GM19240 (cell line): ENCODE measurements around the gene CDC42SE2.
"Not testable (repeated sequence)": the region's sequence is repeated elsewhere in the genome, so short reads cannot be mapped to it uniquely, and the experiment has no call there.

ENCODE experiments used
- DNase-seq: peaks from one replicate; pipeline ENCODE4 v3.0.0; 2011; ENCODE audit warnings: low spot score; ENCODE audit not compliant: insufficient read length

CDC42SE2 gene

DNA sequence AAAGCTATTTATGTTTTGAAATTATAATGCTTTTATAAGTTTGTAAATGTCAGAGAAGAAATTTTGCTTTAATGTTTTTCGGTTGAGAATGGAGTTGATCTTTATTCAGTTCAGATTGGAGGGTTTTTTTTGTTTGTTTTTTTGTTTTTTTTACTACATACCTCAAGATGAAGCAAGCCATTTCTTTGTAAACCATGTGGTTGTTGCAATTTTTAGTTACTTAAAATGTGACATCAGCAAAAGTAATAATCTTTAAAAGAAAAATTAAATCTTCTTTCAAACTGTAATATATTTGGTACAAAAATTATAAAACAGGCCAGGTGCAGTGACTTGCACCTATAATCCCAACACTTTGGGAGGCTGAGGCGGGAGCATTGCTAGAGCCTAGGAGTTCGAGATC is 102.6 kb downstream of the CDC42SE2 start:
- DNase-seq, result no peak

GRCh38 chr5:131367219-131367860 is 103.5 kb downstream of the CDC42SE2 start:
- no peak for DNase-seq

GRCh38 chr5:131368866-131369265 is 105.0 kb downstream of the CDC42SE2 start:
- no peak for DNase-seq

DNA sequence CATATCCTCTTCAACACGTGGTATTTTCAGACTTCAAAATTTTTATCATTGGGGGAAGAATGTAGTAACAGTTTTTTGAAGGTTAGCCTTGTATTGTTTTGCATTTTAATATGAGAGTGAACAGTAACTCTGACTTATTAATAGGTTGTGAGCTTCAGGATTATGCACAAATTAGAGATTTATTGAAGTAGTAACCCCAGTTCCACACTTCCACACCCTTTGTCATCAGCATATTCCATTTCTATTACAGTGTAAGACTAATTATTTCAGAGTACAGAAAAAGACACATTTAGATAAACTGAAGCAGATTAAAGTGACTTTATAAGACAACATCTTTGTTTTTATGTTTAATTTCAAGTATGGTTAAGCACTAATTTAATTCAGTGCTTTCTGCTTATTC is 105.7 kb downstream of the CDC42SE2 start:
- DNase-seq, result no peak

GRCh38 chr5:131371835-131372234 is 108.0 kb downstream of the CDC42SE2 start:
- DNase-seq, result no peak

GRCh38 chr5:131373265-131373664 is 109.4 kb downstream of the CDC42SE2 start:
- DNase-seq, result no peak

DNA sequence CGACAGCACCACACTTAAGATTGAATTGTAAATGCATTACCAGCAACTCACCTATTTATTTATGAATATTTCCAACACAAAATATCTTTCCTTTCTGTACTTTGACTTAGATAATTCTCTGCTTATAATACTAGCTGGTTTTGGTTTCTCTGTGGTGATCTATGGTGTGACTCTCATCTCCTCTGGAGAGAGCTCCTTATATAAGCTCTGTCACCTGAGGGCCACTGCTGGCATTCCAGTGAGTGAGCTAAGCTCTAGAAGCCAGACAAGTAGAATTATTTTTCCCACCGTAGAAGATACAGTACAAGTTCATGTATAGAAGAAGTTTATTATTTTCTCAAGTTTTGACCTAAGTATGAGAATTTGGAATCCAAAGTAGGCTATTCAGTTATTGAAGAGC is 111.5 kb downstream of the CDC42SE2 start:
- no peak for DNase-seq

DNA sequence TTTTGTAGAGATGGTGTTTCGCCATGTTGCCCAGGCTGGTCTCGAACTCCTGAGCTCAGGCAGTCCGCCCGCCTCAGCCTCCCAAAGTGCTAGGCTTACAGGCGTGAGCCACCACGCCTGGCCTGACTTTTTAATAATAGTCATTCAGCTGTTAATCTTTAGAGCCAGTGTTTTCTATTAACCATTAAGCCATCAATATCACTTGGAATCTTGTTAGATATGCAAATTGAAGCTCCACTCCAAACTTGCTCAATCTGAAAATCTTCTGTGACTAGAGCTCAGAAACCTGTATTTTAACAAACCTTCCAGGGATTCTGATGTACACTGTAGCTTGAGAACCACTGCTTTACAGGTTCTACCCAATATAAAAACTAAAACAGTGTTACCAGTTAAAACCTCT is 113.5 kb downstream of the CDC42SE2 start:
- DNase-seq, result no peak

DNA sequence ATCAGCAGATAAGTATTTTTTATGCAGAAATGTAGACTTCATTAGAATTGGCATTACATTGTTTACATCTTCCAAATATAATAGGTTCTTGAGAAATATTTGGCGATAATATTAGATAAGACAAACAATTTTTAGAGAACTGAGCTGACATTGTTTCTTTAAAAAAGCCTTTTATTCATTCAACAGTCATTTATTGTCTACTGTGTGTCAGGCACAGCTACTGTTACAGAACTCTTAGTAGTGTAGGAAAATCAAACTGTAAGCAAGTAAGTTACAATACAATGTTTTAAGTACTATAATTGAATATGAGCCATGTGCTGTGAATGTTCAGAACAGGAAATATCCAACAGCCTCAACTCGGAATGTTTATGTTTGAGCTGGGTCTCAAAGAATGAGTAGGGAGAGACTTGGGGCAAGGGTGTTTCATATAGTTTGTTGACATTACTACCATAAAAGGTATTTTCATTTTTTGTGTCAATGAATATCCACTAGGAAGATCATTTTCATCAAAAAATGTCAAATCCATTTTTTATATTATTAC is 114.0 kb downstream of the CDC42SE2 start:
- no peak for DNase-seq

DNA sequence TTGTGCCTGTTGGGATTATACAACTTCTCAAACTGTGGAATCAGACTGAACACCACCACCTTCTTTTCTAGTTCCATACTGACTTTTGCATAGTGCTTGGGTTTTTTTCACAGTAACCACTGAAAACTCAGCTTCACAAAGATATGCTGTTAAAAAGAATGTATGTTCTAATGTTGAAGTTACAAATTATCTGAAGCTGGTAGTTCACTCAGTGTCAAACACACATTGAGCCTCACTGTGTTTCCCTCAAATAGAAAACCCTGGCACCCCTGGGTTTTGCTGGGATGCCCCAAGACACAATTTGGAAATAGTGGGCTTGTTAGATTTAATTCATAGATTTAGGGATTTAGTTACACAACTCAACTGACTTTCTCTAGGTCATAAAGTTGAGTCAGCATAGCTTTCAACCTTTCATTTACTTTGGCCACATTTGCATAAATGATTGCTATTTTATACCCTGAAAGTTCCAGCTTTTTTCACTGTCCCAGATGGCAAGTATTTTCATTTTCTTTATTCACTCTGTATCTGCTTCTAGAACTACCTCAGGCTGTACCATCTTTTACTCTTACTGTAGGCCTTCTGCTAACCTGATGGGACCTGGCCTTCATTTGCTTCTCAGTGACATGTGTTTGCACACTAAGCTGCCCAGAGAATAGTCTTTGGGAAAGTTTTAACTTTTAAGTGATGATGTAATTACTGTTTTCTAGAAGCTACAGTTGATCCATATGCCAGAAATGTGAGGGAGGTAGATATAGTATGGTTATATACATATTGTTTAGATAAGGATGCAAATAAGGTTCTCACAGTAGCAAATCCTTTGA is 115.1 kb downstream of the CDC42SE2 start:
- no peak for DNase-seq

DNA sequence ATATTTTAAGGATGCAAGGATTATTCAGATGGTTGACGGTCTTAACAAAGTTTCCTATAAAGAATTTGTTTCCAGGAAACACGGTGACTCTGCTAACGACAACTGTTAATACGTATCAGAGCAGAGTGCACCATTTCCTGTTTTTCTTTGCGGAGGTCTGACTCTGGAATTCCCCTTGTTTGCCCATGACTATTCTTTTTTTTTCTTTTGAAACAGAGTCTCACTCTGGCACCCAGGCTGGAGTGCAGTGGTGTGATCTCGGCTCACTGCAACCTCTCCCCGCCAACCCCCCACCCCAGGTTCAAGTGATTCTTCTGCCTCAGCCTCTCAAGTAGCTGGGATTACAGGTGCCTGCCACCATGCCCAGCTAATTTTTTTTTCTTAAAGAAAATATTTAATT is 115.9 kb downstream of the CDC42SE2 start:
- no peak for DNase-seq

DNA sequence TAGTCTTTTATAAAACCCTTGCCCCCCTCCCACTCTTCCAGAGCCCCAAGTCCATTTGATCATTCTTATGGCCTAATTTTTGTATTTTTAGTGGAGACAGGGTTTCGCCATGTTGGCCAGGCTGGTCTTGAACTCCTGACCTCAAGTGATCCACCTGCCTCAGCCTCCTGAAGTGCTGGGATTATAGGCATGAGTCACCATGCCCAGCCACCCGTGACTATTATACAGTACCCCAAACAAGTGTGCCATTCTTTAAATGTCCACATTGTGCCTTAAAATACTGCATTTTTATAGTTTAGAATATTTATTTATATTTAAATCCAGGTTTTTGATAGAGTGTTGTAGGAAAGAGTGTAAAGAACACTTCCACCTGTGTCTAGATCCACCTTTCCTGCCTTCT is 116.4 kb downstream of the CDC42SE2 start:
- not testable (repeated sequence) for DNase-seq

- DNase-seq, result no peak
These were observed 117.2 kb downstream of the CDC42SE2 start for GRCh38 chr5:131381021-131381420.

- DNase-seq, result no peak
These were observed 117.9 kb downstream of the CDC42SE2 start for GRCh38 chr5:131381777-131382176.

DNA sequence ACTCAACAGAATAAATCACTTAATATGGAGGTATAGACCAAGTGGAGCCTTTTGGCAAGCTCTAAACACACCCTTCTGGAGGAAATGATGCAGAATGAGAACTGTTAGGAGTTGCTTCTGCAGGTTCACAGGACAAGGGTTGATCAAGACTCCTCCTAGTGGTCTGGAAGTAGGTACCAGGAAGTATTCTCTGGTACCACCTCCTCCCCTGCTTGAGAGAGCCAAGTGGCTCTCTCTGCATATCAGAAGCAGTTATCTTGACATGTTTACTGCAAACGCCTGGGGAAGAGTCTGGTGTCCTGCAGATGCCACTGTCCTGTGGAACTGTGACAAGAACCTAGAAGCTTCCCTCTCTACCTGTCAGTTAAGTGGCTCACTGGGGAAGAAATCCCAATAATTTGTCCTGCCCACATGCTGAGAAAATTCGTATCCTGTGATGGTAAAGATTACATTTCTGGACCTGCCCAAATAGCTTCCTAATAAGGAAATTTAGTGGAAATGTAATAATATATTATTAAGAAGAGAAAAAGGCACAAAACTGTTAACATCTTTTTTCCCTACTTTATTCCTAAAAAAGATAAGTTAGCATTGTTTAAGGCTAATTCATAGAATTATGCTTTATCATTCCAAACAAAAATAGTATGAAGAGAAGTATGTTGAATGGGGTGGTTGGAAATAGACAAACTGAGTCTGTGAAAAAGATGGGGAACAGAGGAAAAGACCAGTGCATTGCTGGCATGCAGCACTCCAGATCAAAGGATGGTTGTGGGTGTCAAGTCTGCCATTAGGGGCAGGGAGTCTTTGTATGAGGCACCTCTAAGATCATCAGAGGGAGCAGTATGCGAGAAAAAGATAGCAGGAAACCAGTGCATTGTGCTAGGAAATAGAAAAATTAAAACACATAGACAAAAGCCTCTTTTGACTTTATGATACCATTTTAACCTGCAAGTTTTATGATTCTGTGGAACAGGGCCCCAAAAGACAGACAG is 118.8 kb downstream of the CDC42SE2 start:
- peak; percentile 40 for DNase-seq

DNA sequence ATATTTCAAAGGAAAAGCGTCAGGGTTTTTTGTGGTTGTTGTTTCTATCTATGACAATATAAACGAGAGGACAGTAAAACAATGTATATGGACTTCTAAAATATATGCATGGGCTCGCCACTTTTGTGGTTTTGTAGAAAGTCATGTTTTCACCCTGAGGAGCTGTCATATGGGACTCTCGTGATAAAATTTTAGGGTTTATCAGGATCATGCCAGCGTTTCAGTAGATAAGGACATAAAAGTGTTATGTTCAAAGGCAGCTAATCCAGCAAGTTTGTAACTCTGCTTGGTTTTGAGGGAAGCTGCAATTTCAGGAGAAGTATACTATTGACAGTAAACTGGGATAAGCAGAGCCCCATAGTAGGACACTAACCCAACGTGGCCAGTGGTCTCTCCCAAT is 120.3 kb downstream of the CDC42SE2 start:
- no peak for DNase-seq

DNA sequence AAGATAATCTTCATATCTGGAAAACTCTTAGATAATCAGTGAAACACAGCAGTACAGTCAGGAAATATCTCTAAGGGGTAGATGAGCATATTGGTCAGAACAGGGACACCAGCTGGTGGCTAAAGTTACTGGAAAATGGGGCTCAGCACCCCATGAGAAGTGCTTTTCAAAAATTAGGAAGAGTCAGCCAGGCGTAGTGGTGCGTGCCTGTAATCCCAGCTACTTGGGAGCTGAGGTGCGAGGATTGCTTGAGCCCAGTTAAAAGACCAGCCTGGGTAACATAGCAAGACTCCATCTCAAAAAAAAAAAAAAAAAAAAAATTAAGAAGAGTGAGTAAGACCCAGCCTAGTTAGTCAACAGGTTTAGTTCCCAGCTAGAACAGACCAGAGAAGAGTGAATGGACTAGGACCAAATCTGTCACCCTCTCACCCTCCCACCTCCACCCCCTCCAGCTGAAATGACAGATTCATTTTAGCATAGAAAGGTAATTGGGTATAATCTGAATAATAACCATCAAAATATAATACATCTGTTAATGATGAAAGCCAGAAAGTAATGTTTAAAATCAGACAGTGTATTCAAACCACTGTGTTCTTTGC is 120.9 kb downstream of the CDC42SE2 start:
- no peak for DNase-seq

DNA sequence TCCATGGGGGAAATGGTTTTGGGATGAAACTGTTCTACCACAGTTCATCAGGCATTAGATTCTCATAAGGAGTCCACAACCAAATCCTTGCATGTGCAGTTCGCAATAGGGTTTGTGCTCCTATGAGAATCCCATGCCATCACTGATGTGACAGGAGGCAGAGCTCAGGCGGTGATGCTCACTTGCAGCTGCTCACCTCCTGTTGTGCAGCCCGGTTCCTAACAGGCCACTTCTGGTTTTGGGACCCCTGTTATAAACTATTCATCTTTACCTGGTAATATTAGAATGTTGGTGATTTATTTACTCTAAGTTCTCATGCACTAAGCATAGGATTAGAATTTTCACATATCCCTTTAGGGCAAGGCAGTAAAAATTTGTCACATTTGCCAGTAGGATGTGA is 122.3 kb downstream of the CDC42SE2 start:
- DNase-seq, result no peak

DNA sequence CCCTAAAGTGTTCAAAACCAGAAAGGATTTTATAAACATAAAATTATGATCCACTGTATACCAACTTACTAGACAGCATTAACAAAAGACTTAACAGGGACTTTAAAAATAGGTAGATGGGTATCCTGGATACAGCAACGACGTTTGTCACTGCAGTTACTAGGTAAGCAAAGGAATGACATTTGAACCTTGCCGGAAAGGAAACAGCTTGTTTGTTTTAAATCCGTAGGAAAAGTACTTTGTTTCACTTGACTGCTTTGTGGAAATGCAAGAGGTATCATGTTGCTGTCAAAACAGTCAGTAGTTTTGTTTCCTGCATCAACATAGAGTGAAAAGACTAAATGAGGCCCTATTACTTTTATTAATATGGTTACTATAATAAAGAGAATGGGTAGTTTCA is 122.9 kb downstream of the CDC42SE2 start:
- DNase-seq, result no peak

- DNase-seq, result no peak
These were observed 123.4 kb downstream of the CDC42SE2 start for GRCh38 chr5:131387255-131387654.
